ENCODE data around the gene TBL2.
"Not testable (repeated sequence)": the region's sequence is repeated elsewhere in the genome, so short reads cannot be mapped to it uniquely, and the experiment has no call there.

The TBL2 gene

DNA sequence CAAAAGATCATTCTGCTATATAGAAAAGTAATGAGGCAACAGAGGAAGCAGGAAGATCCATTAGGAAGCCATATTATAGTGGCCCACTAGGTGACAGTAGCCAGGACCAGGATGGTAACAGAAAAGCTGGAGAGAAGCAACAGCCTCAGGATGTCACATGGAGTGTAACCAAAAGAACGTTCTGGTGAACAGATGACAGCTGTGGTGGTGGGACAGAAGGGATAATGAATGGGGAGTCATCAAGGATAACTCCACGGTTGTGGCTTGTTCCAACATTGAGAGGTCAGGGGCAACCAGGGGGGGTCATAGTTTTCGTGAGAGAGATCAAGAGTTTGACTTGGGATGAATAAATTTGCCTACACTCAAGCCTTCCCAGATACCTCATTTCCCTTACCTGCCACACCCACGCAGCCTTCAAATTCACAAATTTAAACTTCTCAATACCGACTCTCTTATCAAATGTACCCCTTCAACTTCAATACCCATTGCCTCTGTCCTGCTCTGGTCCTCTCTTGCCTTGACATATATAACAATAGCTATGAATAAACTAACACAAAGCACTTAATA lies 9.3 kb downstream of the TBL2 start:
- DNase-seq: no peak

DNA sequence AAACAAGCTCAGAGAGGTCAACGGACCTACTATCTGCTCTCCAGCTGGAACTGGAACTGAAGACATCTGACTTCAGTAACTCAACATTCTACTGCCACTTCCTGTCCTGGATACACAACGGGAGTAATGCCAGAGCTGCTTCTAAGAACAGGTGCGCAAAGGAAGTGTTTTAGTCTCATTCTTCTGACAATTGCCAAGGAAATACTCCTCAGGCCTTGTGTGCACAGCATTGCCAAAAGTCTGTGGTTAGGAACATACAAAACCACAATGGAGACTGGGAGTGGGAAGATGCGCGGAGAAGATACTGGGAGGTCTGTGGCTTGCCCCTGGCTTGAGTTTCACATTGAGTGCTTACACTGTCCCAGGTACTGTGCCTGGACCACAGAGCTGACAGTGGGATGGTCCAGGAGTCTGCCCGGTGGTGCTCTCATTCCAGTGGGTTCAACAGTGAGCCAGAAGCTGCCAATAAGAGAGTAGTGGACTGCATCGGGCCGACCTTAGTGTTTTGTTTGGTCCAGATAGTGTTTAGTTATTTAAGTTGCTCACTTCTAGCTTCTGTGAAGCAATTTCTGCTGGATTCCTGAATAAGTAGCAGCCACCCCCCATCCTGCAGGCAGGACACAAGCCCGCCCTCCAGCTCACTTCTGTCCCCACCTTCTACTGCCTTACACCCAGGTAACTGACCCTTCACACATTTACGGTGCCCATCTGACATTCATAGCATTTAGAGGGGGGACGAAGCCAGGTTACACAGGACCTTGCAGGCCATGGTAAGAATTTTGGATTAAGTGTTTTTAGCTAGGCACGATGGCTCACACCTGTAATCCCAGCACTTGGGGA lies 10.3 kb downstream of the TBL2 start:
- DNase-seq: no peak

DNA sequence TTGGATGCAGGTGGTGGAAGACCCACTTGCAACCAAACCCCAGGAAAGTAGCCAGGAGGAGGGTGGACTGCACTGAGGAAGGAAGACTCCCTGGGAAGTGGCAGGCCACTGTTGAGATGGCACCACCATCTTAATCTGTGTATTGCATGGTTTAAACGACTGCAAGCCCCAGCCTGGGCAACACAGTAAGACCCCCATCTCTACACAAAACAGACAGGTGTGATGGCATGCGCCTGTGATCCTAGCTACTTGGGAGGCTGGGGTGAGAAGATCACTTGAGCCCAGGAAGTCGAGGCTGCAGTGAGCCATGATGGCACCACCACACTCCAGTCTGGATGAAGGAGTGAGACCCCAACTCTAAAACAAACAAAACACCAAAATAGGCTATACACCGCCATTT lies 11.2 kb downstream of the TBL2 start:
- DNase-seq: no peak

DNA sequence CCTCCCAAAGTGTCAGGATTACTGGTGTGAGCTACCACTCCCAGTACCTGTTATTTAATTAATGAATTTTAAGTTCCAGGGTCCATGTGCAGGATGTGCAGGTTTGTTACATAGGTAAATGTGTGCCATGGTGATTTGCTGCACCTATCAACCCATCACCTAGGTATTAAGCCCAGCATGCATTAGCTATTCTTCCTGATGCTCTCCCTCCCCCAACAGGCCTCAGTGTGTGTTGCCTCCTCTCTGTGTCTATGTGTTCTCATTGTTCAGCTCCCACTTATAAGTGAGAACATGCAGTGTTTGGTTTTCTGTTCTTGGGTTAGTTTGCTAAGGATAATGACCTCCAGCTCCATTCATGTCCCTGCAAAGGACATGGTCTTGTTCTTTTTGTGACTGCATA lies 11.9 kb downstream of the TBL2 start:
- DNase-seq: not testable (repeated sequence)

DNA sequence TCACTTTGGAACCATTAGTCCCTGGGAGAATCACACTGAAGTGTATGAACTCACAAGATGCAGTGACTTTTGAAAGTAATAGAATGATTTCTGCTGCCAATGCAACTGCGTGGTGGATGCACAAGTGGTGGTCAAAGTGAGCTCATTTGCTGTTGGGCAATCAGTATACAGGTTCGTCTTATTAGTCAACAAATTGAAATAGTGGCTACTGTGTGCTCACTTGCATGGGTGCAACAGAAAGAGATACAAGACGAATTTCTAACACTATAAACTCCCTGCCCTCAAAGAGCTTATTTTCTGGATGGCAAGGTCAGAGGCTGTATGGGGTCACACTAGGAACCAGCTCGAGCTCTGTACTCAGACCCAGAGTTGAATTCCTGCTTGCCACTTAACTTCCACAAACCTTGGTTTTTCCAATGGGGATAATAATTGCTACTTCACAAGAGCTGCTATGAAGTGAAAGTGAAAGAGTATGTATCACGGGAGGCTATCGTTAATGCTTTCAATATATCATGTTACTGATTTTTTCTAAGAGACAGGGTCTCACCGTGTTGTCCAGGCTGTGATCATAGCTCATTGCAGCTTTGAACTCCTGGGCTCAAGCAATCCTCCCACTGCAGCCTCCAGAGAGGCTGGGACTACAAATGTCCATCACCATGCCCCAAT lies 12.6 kb downstream of the TBL2 start:
- DNase-seq: no peak

DNA sequence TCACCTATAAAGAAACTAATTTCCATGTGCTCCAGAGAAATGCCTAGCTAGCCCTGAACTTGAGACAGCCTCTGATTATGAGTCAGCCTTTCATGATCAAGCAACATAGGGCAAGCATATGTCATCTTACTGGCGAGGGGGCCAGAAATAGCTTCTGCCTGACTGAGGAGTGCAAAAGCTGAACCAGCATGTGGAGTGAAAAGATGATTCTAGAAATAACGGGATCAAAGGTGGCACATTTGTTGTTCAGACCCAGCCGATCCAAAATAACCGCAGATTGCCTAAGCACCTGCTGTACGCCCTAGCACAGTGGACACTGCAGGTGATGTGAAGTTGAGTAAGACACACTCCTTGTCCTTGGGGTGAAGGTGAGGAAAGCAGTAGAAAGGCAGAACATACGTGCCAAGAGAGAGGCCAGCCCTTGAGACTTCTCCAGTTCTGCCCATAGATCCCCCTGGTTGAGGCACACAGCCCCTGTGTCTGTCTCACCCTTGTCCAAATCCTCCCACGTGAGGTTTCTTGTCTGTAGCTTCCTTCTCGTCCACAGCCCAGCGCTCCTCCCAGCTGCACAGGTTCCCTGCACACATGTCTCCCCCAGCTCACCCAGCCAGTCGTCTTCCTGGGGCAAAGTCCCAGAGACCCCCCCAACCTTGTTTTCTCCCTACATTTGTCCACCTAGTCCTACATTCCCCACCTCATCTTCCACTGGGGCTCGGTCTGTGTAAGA lies 18.1 kb downstream of the TBL2 start:
- peak in 1 of 2 experiments; percentile 19 for DNase-seq

DNA sequence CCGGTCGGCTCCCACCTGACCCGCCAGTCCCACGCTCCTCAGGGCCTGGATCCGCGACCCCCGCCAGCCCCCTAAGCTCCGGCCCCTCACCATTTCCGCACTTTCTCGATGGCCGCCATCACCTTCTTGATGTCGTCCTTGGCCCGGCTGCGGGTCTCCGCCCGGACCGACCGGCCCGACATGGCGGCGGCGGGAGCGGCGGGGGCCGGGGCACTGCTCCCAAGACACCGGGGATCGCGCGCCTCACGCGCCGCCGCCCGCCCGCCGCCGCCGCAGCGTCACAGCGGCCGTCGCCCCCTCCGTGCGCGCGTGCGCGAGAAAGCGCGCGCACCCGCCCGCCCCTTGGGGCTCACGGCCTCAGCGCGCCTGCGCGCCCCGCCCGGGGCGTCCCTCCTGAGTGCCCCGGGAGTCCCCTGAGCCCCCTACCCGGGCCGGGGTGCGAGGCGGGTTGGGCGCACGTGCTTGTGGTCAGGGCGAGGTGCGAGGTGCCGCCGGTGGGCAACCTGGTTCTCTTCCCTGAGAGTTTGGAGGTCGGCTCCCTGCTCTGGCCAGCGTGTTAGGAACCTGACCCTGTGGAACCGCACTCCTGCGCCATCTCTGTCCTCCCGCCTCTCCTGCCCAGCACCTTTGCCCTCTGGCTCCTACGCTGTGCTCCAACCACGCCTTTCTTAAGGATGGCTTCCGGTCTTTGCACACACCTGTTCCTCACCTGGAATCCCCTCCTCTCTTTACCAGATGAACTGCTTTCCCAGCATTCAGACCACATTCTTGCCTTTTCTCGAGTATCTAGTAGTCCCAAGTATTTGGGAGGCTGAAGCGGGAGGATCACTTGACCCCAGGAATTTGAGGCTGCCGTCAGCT lies 20.8 kb downstream of the TBL2 start, which contains the start of gene BCL7B:
TSS of gene BCL7B (minus strand) at position 294 of the 861 bp plus-strand sequence. CDS start at position 182, 112 bp downstream.
- DNase-seq: peak; percentile 24 to 56

DNA sequence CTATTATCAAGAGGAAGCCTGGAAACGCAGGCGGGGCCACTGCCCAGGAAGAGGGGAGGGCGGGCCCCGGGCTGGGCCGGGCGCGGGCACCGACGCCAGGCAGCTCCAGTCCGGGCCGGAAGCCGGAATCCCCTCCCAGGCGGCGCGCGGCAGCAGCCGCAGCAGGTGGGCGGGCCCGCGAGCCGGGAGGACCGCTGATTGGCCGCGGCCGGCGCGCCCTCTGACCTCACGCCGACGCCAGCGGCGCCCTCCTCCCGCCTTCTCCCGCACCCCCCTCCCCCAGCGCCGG lies 21.3 kb downstream of the TBL2 start:
- peak; percentile 74 to 91 for DNase-seq

DNA sequence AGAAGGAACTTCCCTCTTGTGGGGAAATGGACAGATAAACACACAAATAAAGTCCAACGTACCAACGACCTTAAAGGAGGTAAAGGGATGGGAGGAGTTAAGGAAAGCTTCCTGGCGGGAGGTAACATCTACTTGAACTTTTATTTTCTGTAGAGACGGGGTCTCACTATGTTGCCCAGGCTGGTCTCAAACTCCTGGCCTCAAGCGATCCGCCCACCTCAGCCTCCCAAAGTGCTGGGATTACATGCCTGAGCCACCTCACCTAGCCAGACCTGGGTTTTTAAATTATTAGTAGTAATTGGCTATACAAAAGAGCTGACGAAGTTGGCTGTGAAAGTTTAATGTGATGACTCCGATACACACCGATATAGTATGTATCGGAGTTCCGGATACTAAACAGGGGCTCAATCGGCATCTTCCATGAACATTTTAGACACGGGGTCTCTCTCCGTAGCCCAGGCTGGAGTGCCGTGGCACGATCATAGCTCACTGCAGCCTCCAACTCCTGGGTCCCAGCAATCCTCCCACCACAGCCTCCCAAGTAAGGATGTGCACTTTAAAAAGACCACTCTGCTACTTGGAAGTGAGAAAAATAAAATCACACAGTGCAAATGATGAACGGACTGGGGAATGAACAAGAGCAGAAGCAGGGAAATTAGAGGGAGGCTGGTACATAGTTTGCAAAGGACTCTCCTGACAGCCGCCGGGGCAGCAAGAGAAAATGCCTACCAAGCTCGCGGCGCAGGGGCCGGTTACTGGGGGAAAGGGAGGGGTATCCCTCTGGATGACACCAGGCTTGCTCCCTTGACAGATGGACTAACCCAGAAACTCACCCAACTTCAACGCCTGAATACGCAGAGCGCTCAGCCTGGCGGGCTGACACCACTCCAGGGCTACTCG lies 21.9 kb downstream of the TBL2 start:
- DNase-seq: no peak

DNA sequence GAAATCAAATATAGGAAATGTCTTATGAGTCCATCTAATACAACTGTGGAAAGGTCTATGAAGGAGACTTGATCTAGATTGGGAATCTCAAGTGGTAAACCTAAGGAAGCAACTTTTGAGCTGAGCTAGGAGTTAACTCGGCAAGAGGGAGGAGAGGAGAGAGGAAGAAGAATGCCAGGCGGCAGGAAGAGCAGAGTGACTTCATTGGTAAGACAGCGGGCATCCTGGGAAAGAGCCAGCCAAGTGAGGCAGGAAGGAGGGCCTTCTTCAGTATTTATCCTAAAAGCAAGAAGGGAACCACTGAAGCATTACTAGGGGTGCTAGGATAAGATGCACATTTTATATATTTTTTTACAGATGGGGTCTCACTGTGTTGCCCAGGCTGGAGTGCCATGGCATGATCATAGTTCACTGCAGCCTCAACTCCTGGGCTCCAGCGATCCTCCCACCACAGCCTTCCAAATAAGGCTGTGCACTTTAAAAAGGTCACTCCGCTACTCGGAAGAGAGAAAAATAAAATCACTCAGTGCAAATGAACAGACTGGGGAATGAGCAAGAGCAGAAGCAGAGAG lies 22.9 kb downstream of the TBL2 start:
- DNase-seq: no peak

DNA sequence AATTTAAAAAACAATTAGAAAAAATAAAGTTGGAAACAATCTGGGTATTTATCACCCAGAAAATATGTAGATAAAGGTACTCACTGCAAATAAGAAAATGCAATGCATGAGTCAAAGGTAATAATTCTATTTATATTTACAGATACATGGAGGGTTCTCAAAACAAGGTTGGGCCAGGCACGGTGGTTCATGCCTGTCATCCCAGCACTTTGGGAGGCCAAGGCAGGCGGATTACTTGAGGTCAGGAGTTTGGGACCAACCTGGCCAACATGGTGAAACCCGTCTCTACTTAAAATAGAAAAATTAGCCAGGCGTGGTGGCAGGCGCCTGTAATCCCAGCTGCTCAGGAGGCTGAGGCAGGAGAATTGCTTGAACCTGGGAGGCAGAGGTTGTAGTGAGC lies 28.3 kb downstream of the TBL2 start:
- DNase-seq: not testable (repeated sequence)

DNA sequence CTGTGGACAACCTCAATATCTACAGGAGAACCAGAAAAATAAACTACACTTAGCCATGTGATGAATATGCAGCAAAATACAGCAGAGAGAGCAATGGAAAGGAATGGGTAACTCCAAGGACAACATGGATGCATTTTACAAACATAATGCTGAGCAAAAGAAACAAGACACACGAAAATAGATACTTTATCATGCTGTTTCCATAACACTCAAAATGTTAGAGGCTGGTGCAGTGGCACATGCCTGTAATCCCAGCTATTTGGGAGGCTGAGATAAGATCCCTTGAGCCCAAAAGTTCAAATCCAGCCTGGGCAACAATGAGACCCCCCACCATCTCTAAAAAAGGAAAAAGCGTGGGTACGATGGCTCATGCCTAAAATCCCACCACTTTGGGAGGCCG lies 29.2 kb downstream of the TBL2 start:
- no peak for DNase-seq

DNA sequence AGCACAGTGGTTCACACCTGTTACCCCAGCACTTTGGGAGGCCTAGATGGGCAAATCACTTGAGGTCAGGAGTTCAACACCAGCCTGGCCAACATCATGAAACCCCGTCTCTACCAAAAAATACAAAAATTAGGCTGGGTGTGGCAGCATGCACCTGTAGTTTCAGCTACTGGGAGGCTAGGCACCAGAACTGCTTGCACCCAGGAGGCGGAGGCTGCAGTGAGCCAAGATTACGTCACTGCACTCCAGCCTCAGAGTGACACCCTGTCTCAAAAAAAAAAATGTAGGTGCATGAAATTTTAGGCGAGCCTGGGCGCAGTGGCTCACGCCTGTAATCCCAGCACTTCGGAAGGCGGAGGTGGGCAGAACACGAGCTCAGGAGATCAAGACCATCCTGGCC lies 30.5 kb downstream of the TBL2 start:
- no peak for DNase-seq

DNA sequence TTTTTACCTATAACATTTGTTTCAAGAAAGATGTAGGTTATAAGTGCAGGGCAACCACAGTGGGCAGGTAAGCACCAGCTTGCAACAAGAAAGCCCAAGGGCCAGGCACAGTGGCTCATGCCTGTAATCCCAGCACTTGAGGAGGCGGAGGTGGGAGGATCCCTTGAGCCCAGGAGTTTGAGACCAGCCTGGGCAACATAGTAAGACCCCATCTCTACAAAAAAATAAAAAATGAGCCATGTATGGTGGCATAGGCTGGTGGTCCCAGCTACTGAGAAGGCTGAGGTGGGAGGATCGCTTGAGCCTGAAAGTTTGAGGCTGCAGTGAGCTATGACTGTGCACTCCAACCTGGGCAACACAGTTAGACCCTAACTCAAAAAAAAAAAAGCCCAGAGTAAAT lies 33.7 kb downstream of the TBL2 start:
- no peak for DNase-seq

DNA sequence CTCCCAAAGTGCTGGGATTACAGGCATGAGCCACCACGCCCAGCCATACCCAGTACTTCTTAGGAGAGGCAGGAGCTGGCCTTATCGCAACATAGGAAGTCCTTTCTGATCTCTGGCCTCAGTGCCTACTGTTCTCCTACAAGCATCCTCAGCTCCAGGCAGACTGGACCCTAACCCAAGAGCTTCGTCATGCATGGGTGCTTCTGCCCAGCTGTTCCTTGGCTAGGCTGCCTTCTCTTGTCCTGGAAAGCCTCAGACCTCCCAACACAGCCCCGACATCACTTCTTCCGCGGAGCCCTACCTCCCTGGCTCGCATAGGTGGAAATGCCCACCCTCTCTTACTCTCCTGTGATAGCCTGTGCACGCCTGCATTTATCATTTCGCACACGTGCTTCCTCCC lies 36.7 kb downstream of the TBL2 start:
- no peak for DNase-seq

DNA sequence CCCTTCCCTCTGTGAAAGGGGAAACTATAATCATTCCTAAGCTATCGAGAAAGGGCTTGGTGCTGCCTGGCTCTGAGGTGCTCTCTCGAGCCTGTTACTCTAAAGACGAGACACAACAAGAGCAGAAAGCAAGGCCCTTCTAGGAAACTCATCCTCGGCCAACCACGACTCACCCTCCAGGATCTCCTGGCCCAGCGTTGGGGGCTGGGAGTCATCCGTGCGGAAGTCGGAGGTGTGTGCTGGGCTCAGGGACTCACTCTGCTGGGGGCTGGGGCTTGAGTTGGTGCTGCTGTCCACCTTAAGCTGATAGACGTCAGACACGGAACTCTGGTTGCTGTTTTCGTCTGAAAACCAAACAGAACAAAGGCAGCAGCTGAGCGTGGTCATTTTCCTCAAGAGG lies 38.7 kb downstream of the TBL2 start:
- DNase-seq: no peak

DNA sequence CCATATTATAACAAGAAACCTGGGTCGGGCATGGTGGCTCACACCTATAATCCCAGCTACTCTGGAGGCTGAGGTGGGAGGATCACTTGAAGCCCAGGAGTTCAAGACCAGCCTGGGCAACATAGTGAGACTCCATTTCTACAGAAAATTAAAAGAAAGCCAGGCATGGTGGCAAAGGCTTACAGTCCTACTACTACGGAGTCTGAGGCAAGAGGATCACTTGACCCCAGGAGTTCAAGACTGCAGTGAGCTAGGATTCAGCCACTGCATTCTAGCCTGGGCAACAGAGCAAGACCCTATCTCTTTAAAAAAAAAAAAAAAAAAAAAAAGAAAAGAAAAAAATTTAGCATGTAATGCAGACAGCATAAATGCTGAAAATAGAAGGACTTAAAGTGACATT lies 39.9 kb downstream of the TBL2 start:
- DNase-seq: not testable (repeated sequence)

DNA sequence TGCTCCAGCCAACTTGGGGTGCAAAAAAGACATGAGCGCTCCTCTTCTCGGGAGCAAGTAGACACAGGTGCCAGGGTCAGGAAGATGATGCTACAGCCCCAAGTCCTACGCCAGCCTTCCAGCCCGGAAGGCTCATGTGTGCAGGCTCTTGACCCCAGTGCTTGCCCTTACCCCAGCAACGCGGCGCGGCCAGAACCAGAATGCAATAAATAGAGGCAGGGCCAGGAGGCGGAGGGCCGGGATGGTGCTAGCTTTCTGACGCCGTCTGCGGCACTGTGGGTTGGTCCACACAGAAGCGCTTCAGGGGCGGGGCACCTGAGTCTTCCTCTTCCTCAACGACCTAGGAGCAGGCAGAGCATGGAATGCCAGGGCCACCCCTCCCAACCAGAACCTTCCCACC lies 41.3 kb downstream of the TBL2 start:
- no peak for DNase-seq

DNA sequence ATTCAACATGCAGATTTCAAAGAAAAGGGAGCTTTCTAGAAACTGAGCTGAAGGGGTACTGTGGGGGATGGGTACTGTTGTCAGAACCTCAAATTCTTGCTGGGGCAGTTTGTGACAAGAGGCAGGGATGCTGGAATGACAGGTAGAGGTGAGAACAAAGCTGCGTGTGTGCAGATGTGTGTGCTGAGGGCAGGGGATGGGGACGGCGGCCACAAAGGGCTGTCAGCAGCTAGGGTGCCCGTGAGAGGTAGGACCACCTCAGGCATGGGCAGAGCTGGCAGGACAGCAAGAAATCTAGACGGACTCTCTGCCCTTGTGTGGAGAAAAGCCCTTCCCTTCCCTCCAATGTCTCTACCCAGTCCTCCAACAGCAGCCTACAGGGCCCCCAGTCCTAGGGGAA lies 41.9 kb downstream of the TBL2 start:
- no peak for DNase-seq

DNA sequence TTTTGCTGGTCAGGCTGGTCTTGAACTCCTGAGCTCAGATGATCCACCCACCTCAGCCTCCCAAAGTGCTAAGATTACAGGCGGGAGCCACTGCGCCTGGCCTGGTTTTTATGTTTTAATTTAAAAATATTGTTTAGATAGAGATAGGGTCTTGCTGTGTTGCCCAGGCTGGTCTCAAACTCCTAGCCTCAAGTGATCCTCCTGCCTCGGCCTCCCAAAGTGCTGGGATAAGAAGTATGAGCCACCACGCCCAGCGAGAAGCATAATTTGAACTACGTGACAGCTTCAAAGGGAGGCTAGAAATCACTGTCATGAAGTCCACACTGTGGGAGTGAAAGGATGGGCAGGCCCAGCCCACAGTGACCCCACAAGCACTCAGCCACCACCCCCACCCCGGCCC lies 42.5 kb downstream of the TBL2 start:
- not testable (repeated sequence) for DNase-seq

DNA sequence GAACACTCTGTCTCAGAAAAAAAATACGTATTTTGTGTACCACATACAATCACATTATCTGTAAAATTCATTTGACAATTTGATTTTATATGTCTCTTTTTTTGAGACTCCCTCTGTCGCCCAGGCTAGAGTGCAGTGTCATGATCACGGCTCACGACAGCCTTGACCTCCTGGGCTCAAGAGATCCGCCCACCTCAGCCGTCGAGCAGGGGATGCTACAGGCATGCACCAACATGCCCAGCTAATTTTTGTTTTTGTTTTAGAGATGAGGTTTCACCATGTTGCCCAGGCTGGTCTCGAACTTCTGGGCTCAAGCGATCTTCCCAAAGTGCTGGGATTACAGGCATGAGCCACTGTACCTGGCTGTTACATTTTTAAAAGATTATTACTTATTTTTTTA lies 44.6 kb downstream of the TBL2 start:
- no peak for DNase-seq

Data from SHP77 (cell line).